ENCODE measurements around the gene THSD4.

THSD4 gene

DNA sequence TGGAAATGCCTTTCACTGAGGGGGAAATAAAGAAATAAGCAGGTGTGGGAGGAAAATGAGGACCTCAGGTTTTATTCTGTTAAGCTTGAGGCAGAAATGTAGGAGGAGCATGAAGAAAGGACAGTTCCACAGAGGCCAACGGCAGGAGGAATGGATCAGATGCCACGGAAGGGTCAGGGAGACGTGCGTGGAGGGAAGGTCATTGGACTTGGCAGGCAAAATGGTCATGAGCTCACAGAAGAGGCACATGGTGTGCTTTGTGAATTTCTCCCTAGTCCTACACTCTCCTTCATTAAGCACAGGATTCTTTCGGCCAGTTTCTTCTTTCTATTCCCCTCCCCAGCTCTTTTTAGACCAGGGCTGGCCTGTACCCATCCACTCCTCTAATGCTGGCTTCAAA, 32.5 kb upstream of the THSD4 start:
- TF ChIP-seq EZH2phosphoT487 (IDR thresholded peaks at IDR 0.05; ENCODE audit: borderline replicate concordance, low read length): no peak
- TF ChIP-seq, protein P1, sequence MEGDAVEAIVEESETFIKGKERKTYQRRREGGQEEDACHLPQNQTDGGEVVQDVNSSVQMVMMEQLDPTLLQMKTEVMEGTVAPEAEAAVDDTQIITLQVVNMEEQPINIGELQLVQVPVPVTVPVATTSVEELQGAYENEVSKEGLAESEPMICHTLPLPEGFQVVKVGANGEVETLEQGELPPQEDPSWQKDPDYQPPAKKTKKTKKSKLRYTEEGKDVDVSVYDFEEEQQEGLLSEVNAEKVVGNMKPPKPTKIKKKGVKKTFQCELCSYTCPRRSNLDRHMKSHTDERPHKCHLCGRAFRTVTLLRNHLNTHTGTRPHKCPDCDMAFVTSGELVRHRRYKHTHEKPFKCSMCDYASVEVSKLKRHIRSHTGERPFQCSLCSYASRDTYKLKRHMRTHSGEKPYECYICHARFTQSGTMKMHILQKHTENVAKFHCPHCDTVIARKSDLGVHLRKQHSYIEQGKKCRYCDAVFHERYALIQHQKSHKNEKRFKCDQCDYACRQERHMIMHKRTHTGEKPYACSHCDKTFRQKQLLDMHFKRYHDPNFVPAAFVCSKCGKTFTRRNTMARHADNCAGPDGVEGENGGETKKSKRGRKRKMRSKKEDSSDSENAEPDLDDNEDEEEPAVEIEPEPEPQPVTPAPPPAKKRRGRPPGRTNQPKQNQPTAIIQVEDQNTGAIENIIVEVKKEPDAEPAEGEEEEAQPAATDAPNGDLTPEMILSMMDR (IDR thresholded peaks at IDR 0.05; ENCODE audit: low read depth, low read length, poor library complexity, severe bottlenecking): no peak
- Histone ChIP-seq H3K36me3 (ENCODE audit: control insufficient read depth, low read length) (no peaks in the 10 kb centered on the region), H3K27ac (ENCODE audit: low read depth, low read length) (no peak overlapping the region), H3K79me2 (ENCODE audit: control insufficient read depth, low read length) (no peaks in the 10 kb centered on the region), H4K20me1 (ENCODE audit: control insufficient read depth, insufficient read depth, low read depth, low read length) (no peaks in the 10 kb centered on the region), H3F3A (ENCODE audit: control insufficient read depth, insufficient read depth) (no peaks in the 10 kb centered on the region), H3K4me2 (ENCODE audit: low read length) (no peak overlapping the region), H3K4me1 (ENCODE audit: control insufficient read depth, low read length) (no peaks in the 10 kb centered on the region), H3K4me3 (ENCODE audit: low read length) (no peak overlapping the region), H3K27me3 (ENCODE audit: control insufficient read depth, low read length) (no peaks in the 10 kb centered on the region), H3K9me2 (replicated peaks; ENCODE audit: control insufficient read depth, low read length) (no peaks in the 10 kb centered on the region), H3K9me3 (ENCODE audit: control insufficient read depth, insufficient read depth, low read length) (no peaks in the 10 kb centered on the region)

DNA sequence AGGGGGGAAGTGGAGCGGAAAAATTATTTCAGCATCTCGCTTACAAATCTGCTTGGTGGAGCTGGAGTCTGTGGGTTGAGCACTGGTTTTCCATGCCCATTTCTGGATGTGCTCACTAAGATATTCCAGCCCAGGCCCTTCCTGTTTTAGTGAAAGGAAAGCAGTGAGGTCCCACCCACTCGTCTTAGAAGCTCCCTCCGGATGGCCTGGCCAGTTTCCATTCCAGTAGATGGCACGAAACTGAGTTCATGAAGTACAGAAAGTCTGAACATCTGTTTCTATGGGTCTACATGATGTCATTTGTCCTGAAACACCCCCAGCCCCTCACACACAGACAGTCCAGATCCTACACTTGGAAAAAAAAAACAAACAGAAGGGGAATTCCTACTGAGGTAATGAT, 31.9 kb upstream of the THSD4 start:
- H3K4me3 ChIP-seq (ENCODE audit: low read length): no peak overlapping the region
- no peaks in the 10 kb centered on the region for H3F3A ChIP-seq (ENCODE audit: control insufficient read depth, insufficient read depth)
- H3K27me3 ChIP-seq (ENCODE audit: control insufficient read depth, low read length): no peaks in the 10 kb centered on the region
- no peak for TF ChIP-seq EZH2phosphoT487 (IDR thresholded peaks at IDR 0.05; ENCODE audit: borderline replicate concordance, low read length)
- TF ChIP-seq, protein P1 (IDR thresholded peaks at IDR 0.05; ENCODE audit: low read depth, low read length, poor library complexity, severe bottlenecking): no peak
- H3K4me1 ChIP-seq (ENCODE audit: control insufficient read depth, low read length): no peaks in the 10 kb centered on the region
- H3K27ac ChIP-seq (ENCODE audit: low read depth, low read length): no peak overlapping the region
- H3K79me2 ChIP-seq (ENCODE audit: control insufficient read depth, low read length): no peaks in the 10 kb centered on the region
- no peaks in the 10 kb centered on the region for H3K9me2 ChIP-seq (replicated peaks; ENCODE audit: control insufficient read depth, low read length)
- no peaks in the 10 kb centered on the region for H3K36me3 ChIP-seq (ENCODE audit: control insufficient read depth, low read length)
- no peaks in the 10 kb centered on the region for H4K20me1 ChIP-seq (ENCODE audit: control insufficient read depth, insufficient read depth, low read depth, low read length)
- no peak overlapping the region for H3K4me2 ChIP-seq (ENCODE audit: low read length)
- no peaks in the 10 kb centered on the region for H3K9me3 ChIP-seq (ENCODE audit: control insufficient read depth, insufficient read depth, low read length)

DNA sequence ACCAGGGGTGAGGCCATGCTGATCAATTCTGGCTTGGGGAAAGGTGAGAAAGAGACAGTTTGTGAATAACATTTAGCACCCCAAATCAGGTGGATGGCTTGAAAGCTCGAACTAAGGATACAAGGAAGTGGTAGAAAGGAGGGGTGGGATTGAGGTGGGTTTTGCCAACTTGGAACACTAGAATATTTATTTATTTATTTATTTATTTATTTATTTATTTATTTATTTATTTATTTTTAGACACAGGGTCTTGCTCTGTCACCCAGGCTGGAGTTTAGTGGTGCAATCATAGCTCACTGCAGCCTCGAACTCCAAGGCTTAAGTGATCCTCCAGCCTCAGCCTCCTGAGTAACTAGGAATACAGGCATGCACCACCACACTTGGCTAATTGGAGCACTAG, 31.0 kb upstream of the THSD4 start:
- Histone ChIP-seq H3K9me3 (ENCODE audit: control insufficient read depth, insufficient read depth, low read length) (no peaks in the 10 kb centered on the region), H3K79me2 (ENCODE audit: control insufficient read depth, low read length) (no peaks in the 10 kb centered on the region), H3K27me3 (ENCODE audit: control insufficient read depth, low read length) (no peaks in the 10 kb centered on the region), H4K20me1 (ENCODE audit: control insufficient read depth, insufficient read depth, low read depth, low read length) (no peaks in the 10 kb centered on the region), H3K27ac (ENCODE audit: low read depth, low read length) (no peak overlapping the region), H3K9me2 (replicated peaks; ENCODE audit: control insufficient read depth, low read length) (no peaks in the 10 kb centered on the region), H3K4me2 (ENCODE audit: low read length) (no peak overlapping the region), H3F3A (ENCODE audit: control insufficient read depth, insufficient read depth) (no peaks in the 10 kb centered on the region), H3K4me3 (ENCODE audit: low read length) (no peak overlapping the region), H3K4me1 (ENCODE audit: control insufficient read depth, low read length) (no peaks in the 10 kb centered on the region), H3K36me3 (ENCODE audit: control insufficient read depth, low read length) (no peaks in the 10 kb centered on the region)
- no peak for TF ChIP-seq EZH2phosphoT487 (IDR thresholded peaks at IDR 0.05; ENCODE audit: borderline replicate concordance, low read length)
- TF ChIP-seq, protein P1 (IDR thresholded peaks at IDR 0.05; ENCODE audit: low read depth, low read length, poor library complexity, severe bottlenecking): no peak

DNA sequence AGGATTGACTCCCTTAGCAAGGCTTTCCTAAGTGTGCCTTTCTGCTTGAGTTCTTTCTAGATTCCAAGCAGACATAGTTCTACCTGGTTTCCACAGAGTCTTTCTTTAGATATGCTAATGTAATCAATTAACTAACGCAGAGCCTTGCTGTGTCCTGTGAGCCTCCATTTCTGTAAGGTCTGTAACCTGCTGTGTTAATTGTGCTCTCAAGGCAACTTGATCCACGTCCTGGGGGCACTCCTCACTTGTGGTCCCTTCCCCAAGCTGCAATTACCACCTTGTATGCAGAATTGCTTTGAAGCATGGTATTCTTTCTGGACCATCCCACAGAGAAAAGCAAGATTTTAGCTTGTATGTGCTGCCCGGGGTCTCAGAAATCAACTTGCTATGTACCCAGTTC, 29.5 kb upstream of the THSD4 start:
- Histone ChIP-seq H4K20me1 (ENCODE audit: control insufficient read depth, insufficient read depth, low read depth, low read length) (no peaks in the 10 kb centered on the region), H3K9me3 (ENCODE audit: control insufficient read depth, insufficient read depth, low read length) (no peaks in the 10 kb centered on the region), H3K4me3 (ENCODE audit: low read length) (no peak overlapping the region), H3K27me3 (ENCODE audit: control insufficient read depth, low read length) (no peaks in the 10 kb centered on the region), H3F3A (ENCODE audit: control insufficient read depth, insufficient read depth) (no peaks in the 10 kb centered on the region), H3K4me1 (ENCODE audit: control insufficient read depth, low read length) (no peaks in the 10 kb centered on the region), H3K27ac (ENCODE audit: low read depth, low read length) (no peak overlapping the region), H3K79me2 (ENCODE audit: control insufficient read depth, low read length) (no peaks in the 10 kb centered on the region), H3K4me2 (ENCODE audit: low read length) (no peak overlapping the region), H3K9me2 (replicated peaks; ENCODE audit: control insufficient read depth, low read length) (no peaks in the 10 kb centered on the region), H3K36me3 (ENCODE audit: control insufficient read depth, low read length) (no peaks in the 10 kb centered on the region)
- TF ChIP-seq EZH2phosphoT487 (IDR thresholded peaks at IDR 0.05; ENCODE audit: borderline replicate concordance, low read length): no peak
- TF ChIP-seq, protein P1 (IDR thresholded peaks at IDR 0.05; ENCODE audit: low read depth, low read length, poor library complexity, severe bottlenecking): no peak
